AG04450 (cell line): ENCODE results near the gene DBH. TPM values are rescaled to one million over a fixed set of nuclear protein-coding genes. Genes with fewer than 3 reads are reported as not detected.

Experiments used
- CTCF ChIA-PET: fragments of 300-600, 350-600 bp; formaldehyde crosslinking; extraction: SDS; loops from one replicate; lab custom pipeline; 2022; ENCODE audit warnings: antibody characterized with exemption, inconsistent platforms; lab: Charles Lee
- POLR2A ChIA-PET: fragments of 350-600 bp; formaldehyde crosslinking; extraction: SDS; loops from one replicate; lab custom pipeline; 2021; ENCODE audit warnings: antibody characterized with exemption, inconsistent platforms; lab: Yijun Ruan, JAX
- DNase-seq: peaks from one replicate; pipeline ENCODE4 v3.0.0-alpha.2; 2011; ENCODE audit warnings: low read depth, low spot score
- H3K27ac ChIP-seq: one replicate; pipeline ENCODE4 v1.5.1; 2012; ENCODE audit warnings: low read depth, low read length, control low read depth
- H3K27me3 ChIP-seq: one replicate; pipeline ENCODE4 v1.6.0; 2012; ENCODE audit warnings: low read length; ENCODE audit not compliant: control insufficient read depth, insufficient read depth
- H3K4me3 ChIP-seq: 2 replicates; pipeline ENCODE4 v1.5.1; 2011; ENCODE audit warnings: mild to moderate bottlenecking, low read depth, low read length, control low read depth
- H3K9me3 ChIP-seq: 2 replicates; pipeline ENCODE4 v1.5.1; 2012; ENCODE audit warnings: low read length; ENCODE audit not compliant: control insufficient read depth, insufficient read depth
- polyA plus RNA-seq: library from polyadenylated mRNA; depleted of rRNA; stranded (reverse); fragments of >200 nt; gene quantifications from 2 replicates; pipeline ENCODE4 v1.2.3, GENCODE V29; 2011
- TF ChIP-seq, protein P1 (sequence below): IDR thresholded peaks from 2 replicates; pipeline ENCODE4 v1.5.1; 2011; ENCODE audit warnings: low read depth, low read length, control low read depth, inconsistent platforms

Gene DBH
- polyA plus RNA-seq, 1 experiment, result not detected

DNA sequence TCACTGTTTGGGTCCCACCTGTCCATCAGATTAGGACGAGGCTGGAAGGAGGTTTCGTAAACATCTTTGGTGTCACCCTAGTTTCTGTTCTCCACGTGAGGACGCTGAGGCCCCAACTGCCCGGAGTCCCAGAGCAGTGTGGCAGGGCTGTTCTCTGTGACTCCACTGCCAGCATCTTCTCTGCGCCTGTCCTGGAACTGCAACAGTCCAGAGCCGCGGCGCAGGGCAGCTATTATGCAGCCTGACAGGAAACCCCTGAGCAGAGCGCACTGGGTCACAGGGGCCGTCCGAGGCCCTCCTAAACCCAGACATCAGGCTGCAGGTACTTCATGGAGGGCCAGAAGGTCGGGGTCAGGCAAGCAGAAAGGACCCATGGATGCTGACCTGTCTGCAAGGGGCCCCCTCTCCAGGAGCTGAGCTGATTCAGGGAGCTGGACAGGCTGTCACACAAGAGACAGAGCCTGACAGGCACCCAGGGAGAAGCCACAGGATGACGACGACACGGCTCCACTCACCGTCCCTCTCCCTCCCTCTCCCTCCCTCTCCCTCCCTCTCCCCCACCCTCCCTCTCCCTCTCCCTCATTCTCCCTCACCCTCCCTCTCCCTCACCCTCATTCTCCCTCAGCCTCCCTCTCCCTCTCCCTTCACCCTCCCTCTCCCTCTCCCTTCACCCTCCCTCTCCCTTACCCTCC lies 31.7 kb downstream of the DBH start:
- H3K9me3 ChIP-seq, result no peaks in the 10 kb centered on the region; the same call in 1 of the 2 replicates
- no peak overlapping the region for H3K27ac ChIP-seq
- H3K27me3 ChIP-seq, result peaks cover 6% of the 10 kb centered on the region
- CTCF ChIA-PET, result no interaction called here
- H3K4me3 ChIP-seq, result no peak overlapping the region
- TF ChIP-seq, protein P1, sequence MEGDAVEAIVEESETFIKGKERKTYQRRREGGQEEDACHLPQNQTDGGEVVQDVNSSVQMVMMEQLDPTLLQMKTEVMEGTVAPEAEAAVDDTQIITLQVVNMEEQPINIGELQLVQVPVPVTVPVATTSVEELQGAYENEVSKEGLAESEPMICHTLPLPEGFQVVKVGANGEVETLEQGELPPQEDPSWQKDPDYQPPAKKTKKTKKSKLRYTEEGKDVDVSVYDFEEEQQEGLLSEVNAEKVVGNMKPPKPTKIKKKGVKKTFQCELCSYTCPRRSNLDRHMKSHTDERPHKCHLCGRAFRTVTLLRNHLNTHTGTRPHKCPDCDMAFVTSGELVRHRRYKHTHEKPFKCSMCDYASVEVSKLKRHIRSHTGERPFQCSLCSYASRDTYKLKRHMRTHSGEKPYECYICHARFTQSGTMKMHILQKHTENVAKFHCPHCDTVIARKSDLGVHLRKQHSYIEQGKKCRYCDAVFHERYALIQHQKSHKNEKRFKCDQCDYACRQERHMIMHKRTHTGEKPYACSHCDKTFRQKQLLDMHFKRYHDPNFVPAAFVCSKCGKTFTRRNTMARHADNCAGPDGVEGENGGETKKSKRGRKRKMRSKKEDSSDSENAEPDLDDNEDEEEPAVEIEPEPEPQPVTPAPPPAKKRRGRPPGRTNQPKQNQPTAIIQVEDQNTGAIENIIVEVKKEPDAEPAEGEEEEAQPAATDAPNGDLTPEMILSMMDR, result no peak
- POLR2A ChIA-PET, result no interaction called here
- DNase-seq, result no peak

DNA sequence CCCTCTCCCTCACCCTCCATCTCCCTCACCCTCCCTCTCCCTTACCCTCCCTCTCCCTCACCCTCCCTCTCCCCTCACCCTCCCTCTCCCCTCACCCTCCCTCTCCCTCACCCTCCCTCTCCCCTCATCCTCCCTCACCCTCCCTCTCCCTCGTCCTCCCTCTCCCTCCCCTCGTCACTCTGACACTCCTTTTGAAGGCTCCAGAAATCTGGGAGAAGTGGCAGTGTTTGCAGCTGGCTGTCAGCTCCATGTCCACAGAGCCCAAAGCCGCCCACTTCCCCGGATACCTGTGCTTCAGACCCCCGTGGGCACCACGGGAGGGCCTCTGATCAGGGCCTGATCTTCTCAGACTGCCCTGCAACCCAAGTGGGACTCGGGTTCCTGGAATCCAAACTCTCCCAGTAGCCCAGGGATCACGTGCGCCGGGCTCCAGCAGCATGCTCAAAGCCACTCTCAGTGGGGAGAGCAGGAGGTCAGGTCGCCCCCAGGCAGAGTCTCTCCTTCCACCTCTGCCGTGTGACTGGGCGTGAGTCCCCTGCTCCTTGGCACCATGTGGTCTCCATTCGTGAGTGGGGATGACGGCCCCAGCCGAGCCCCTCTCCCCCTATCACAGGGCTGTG lies 33.1 kb downstream of the DBH start:
- Histone ChIP-seq H3K27ac (no peak overlapping the region), H3K27me3 (peaks cover 8% of the 10 kb centered on the region), H3K9me3 (no peaks in the 10 kb centered on the region; the same call in 1 of the 2 replicates), H3K4me3 (no peak overlapping the region)
- ChIA-PET POLR2A (no interaction called here), CTCF (no interaction called here)
- TF ChIP-seq, protein P1, result no peak
- no peak for DNase-seq

DNA sequence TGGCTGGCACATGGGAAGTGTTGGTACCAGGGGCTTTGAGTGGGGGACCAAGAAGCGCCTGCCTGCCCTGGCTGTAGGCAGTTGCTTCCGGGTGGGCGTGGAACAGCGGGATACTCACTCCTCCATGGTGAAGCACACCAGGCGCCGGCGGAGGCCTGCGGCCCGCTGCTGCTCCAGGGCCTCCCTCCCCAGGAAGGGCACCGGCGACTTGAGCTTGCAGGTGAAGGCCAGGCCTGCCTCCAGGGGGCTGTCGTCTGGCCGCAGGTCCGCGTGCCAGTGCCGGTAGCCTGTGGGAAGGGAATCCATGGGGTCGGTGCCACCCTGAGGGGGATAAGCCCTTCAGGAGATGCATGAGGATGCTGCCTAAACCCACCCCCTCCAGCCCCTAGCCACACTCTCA lies 34.3 kb downstream of the DBH start:
- ChIA-PET CTCF (no interaction called here), POLR2A (no interaction called here)
- H3K9me3 ChIP-seq, result no peaks in the 10 kb centered on the region; the same call in 1 of the 2 replicates
- no peak for DNase-seq
- H3K27me3 ChIP-seq, result peaks cover 3% of the 10 kb centered on the region
- TF ChIP-seq, protein P1, result no peak
- H3K4me3 ChIP-seq, result no peak overlapping the region
- H3K27ac ChIP-seq, result no peak overlapping the region

DNA sequence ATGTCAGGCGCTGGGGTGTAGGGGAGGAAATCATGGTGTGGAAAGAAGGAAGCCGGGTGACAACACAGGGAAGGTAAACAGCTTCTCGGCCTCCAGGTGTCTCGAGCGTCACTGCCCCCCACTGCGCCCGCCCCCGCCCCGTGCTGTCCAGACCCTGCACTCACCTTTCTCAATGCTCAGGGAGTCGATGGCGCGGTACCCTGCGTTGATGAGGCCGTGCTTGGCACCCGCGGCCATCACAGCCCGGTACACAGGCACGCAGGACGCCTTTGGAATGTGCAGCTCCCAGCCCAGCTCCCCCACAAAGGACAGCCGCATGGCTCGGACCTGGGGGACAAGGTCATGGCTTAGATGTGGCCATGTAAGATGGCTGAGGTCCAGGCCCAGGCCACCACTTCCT lies 35.2 kb downstream of the DBH start:
- TF ChIP-seq, protein P1, result no peak
- POLR2A ChIA-PET, result no interaction called here

More for the DNA sequence above, 35.2 kb downstream of the DBH start:
- CTCF ChIA-PET, result no interaction called here
- Histone ChIP-seq H3K27me3 (peaks cover 3% of the 10 kb centered on the region), H3K27ac (no peak overlapping the region), H3K4me3 (no peak overlapping the region), H3K9me3 (no peaks in the 10 kb centered on the region; the same call in 1 of the 2 replicates)
- no peak for DNase-seq
